Muscle of leg (tissue), 11 donors: ENCODE results near the gene RBM6. TPM values are rescaled to one million over a fixed set of nuclear protein-coding genes. Genes with fewer than 3 reads are reported as not detected.
A peak's percentile ranks its signal among the peaks of the same experiment; 100 is the strongest.

Experiments used
- DNase-seq: peaks from one replicate; pipeline ENCODE4 v3.0.0; 2013
- H3K27ac ChIP-seq: one replicate; pipeline ENCODE4 v1.5.1; 2013; ENCODE audit warnings: mild to moderate bottlenecking, low read length, control low read depth
- H3K27me3 ChIP-seq: one replicate; pipeline ENCODE4 v1.6.1; 2013; ENCODE audit warnings: low read length; ENCODE audit not compliant: control insufficient read depth, insufficient read depth
- H3K36me3 ChIP-seq: one replicate; pipeline ENCODE4 v1.6.1; 2013; ENCODE audit warnings: low read length; ENCODE audit not compliant: control insufficient read depth, insufficient read depth
- H3K4me1 ChIP-seq: one replicate; pipeline ENCODE4 v1.6.1; 2013; ENCODE audit warnings: low read length; ENCODE audit not compliant: control insufficient read depth, insufficient read depth
- H3K4me3 ChIP-seq: one replicate; pipeline ENCODE4 v1.5.1; 2013; ENCODE audit warnings: low read length, control low read depth
- H3K9me3 ChIP-seq: replicated peaks from 2 replicates; pipeline ENCODE4 v1.6.1; 2013; ENCODE audit warnings: low read depth, low read length; ENCODE audit not compliant: control insufficient read depth
- WGBS: methylation state at CpG from one replicate; pipeline ENCODE4 v1.1.5; 2013; ENCODE audit warnings: missing lambda C conversion rate; ENCODE audit not compliant: insufficient coverage; 5-methylcytosine and 5-hydroxymethylcytosine counted together
- polyA plus RNA-seq, 8 donors: library from polyadenylated mRNA; unstranded; fragments of 120-200 nt; gene quantifications; one replicate each; pipeline versions ENCODE4 v1.2.1 to v1.2.3, GENCODE V29; 2013; ENCODE audit warnings: inconsistent platforms in 1 of 8, low replicate concordance in 1 of 8; ENCODE audit not compliant: insufficient read length in 8 of 8, insufficient read depth in 1 of 8
- total RNA-seq: library from RNA; stranded (reverse); fragments of 120-200 nt; gene quantifications from one replicate; pipeline ENCODE4 v1.2.4, GENCODE V29; 2013

The RBM6 gene
- total and polyA plus RNA-seq, 9 donors = 58.9 to 87.9 (median 65.9) TPM

- H3K27ac ChIP-seq = peak overlapping the region; percentile 39
- peaks cover 89% of the 10 kb centered on the region for H3K36me3 ChIP-seq
- no CpG with 5 or more reads among the region's 3 CpGs for WGBS
- DNase-seq = peak; percentile 58
- H3K4me3 ChIP-seq = no peak overlapping the region
- H3K9me3 ChIP-seq = no peaks in the 10 kb centered on the region
- H3K27me3 ChIP-seq = no peaks in the 10 kb centered on the region
- no peaks in the 10 kb centered on the region for H3K4me1 ChIP-seq
These were observed 172.5 kb downstream of the RBM6 start for GRCh38 chr3:50112462-50112861.

GRCh38 chr3:50117120-50117519, 177.2 kb downstream of the RBM6 start:
- H3K27ac ChIP-seq = no peak overlapping the region
- no peak for DNase-seq
- H3K4me1 ChIP-seq = peaks cover 14% of the 10 kb centered on the region
- H3K9me3 ChIP-seq = no peaks in the 10 kb centered on the region
- no peak overlapping the region for H3K4me3 ChIP-seq
- no peaks in the 10 kb centered on the region for H3K27me3 ChIP-seq
- peaks cover 90% of the 10 kb centered on the region for H3K36me3 ChIP-seq
- 89% methylated on average over 8 of the region's 8 CpGs for WGBS

DNA sequence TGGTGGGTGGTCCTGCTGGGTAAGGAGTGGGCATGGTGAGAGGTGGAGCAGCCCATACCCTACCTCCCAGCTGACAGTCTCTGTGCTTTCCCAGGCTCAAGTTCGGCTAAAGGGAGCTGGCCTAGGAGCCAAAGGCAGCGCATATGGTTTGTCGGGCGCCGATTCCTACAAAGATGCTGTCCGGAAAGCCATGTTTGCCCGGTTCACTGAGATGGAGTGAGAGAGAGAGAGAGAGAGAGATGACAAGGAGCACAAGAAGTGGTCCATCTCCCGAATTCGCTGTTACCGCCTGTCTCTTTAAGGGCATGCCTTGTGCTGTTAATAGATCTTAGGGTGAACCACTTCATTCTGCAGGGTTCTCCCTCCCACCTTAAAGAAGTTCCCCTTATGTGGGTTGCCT, 178.3 kb downstream of the RBM6 start:
- H3K27me3 ChIP-seq = no peaks in the 10 kb centered on the region
- WGBS = 93% methylated on average over 6 of the region's 10 CpGs
- H3K4me3 ChIP-seq = no peak overlapping the region
- peaks cover 80% of the 10 kb centered on the region for H3K36me3 ChIP-seq
- no peak for DNase-seq
- H3K9me3 ChIP-seq = no peaks in the 10 kb centered on the region
- no peak overlapping the region for H3K27ac ChIP-seq
- H3K4me1 ChIP-seq = peaks cover 21% of the 10 kb centered on the region

DNA sequence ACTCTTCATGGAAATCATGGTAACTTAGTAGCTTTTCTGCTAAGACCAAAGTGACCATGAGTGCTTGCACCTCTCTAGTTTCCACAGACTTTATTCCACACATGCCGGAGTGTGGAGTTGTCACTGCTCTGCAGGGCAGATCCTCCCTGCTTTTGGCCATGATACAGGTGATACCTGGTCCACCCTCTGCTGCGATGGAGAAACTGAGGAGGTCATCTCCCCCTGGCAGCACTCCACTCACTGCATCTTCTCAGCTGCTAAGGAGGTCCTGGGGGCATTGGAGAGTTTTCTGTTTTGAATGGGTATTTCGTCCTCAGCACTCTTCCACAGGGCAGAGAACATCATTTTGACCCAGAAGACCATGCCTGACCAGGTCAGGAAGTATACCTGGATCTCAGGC, 179.8 kb downstream of the RBM6 start:
- Histone ChIP-seq H3K27me3 (peaks cover 1% of the 10 kb centered on the region), H3K27ac (no peak overlapping the region), H3K36me3 (peaks cover 66% of the 10 kb centered on the region), H3K9me3 (no peaks in the 10 kb centered on the region), H3K4me1 (peaks cover 34% of the 10 kb centered on the region), H3K4me3 (no peak overlapping the region)
- peak; percentile 22 for DNase-seq
- WGBS = 80% methylated on average over 1 of the region's 3 CpGs

DNA sequence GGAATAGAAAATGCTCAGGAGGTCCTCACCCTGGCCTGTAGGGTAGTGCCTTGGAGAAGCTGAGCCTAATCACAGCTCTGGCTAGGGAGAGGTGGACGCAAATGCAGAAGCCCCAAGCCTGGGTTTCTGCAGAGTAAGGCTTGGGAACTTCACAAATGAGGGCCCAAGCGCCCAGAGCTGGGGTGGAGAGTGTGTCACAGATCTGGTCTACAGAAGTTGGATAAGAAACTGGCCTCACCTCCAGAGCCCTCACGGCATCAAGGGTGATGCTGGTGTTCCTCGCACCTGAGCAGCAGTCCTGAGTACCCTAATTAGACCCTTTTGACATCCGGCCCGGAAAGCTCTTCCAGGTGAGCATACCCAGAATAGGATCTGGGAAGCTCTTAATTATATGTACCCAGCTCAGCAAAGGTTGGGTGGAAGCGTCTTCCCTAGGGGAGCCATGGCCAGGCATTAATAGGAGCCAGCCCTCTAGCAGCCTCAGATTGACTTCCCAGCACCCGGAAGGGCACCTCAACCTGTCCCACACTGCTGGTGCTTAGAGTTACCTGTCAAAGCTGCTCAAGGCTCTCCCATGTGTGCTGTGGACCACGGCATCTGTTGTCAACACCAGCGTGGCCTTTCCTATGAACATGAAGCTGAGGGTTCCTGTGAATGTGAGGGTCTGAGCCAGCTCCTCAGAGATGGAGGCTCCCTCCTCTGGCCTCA, 180.6 kb downstream of the RBM6 start:
- Histone ChIP-seq H3K9me3 (no peaks in the 10 kb centered on the region), H3K4me1 (peaks cover 40% of the 10 kb centered on the region)

DNA sequence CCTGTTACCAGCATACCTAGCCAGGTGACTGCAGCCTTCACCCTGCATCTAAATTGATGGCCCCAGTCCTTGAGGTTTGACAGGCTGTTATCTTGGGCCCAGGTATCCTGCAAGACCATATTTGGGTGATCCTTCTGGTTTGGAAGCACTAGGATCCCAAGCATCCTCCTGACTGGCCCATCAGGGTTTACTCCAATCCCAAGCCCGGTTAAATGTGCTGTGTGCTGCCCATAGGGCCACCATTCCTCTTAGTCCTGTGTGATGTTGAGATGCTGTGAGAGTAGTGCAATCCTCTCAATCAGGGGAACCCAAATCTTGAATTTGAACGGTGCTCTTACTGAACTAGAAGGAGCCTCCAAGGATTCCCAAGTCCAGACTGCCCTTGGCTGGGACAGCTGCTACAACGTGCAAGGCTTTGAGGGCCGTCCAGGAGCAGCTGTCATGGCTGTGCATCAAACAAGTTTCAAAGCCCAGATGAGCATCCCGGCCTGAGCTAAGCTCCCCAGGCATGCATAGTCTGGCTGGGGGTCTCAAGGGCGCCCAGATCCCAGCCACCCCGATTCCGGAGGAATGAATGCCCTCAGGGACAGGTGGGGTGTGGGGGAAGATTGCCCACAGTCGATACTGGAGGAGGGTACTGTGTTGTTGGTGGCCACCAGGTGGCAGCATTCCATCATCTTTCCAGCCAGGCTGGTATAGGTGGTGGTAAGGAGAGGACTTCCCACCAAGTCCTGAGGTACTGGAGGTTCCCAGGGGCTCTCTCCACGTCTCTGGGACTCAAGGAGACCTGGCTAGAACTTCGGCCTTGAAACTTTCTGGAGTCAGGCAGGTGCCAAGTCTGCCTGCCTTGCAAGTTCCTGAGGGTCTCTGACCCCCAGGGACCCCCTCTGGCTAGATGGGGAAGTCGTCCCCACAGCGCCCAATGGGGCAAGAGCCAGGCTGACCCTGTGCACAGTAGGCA, 181.4 kb downstream of the RBM6 start:
- Histone ChIP-seq H3K27me3 (peaks cover 2% of the 10 kb centered on the region), H3K9me3 (no peaks in the 10 kb centered on the region), H3K4me1 (peaks cover 48% of the 10 kb centered on the region), H3K27ac (peak overlapping the region; percentile 1), H3K4me3 (no peak overlapping the region), H3K36me3 (peaks cover 51% of the 10 kb centered on the region)
- DNase-seq = peak; percentile 84
- 26% methylated on average over 7 of the region's 13 CpGs for WGBS

More for the DNA sequence above, 180.6 kb downstream of the RBM6 start:
- WGBS = 87% methylated on average over 9 of the region's 10 CpGs
- DNase-seq = peak; percentile 27
- Histone ChIP-seq H3K27ac (peak overlapping the region; percentile 1), H3K27me3 (peaks cover 2% of the 10 kb centered on the region), H3K36me3 (peaks cover 59% of the 10 kb centered on the region), H3K4me3 (no peak overlapping the region)

GRCh38 chr3:50122071-50122470, 182.1 kb downstream of the RBM6 start:
- 39% methylated on average over 2 of the region's 2 CpGs for WGBS
- DNase-seq = peak; percentile 27
- Histone ChIP-seq H3K9me3 (no peaks in the 10 kb centered on the region), H3K27ac (no peak overlapping the region), H3K4me3 (no peak overlapping the region), H3K27me3 (peaks cover 2% of the 10 kb centered on the region), H3K36me3 (peaks cover 43% of the 10 kb centered on the region), H3K4me1 (peaks cover 55% of the 10 kb centered on the region)

- H3K27ac ChIP-seq = no peak overlapping the region
- no peaks in the 10 kb centered on the region for H3K9me3 ChIP-seq
- no peak overlapping the region for H3K4me3 ChIP-seq
- peak; percentile 26 for DNase-seq
- H3K36me3 ChIP-seq = peaks cover 36% of the 10 kb centered on the region
- H3K27me3 ChIP-seq = peaks cover 2% of the 10 kb centered on the region
- 68% methylated on average over 10 of the region's 14 CpGs for WGBS
- peaks cover 59% of the 10 kb centered on the region for H3K4me1 ChIP-seq
These were observed 182.9 kb downstream of the RBM6 start for GRCh38 chr3:50122661-50123391.

DNA sequence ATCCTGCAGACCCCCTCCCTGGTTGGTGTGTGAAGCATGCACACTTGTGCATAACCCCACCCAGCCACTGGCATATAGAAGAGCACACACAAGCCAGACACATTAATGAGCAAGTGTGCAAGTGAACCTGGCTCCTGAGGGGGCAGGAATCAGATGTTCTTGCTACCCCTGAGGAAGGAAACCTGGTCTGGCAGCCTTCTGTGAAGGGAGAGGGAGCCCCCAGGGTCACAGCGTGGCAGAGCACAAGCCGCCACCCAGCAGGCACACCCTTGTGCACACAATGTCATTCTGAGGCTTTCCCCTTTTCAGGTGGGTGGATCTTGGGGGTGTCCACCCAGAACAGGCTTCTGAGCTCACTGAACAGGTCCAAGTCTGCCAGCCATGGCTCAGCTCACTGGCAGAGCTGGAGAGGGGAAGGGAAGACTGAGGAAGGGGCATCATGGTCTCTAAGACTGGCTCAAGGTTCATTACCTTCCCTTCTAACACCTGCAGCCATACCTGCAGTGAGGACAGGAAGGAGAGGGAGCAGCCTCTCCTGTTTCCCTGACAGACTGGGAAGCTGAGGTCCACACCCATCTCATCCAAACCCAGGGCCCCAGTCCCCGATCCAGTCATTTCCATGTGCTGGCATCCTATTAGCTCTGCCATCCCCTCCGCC, 183.6 kb downstream of the RBM6 start:
- Histone ChIP-seq H3K27ac (no peak overlapping the region), H3K4me1 (peaks cover 59% of the 10 kb centered on the region), H3K36me3 (peaks cover 29% of the 10 kb centered on the region), H3K9me3 (no peaks in the 10 kb centered on the region), H3K4me3 (no peak overlapping the region), H3K27me3 (peaks cover 2% of the 10 kb centered on the region)
- DNase-seq = no peak
- WGBS = 52% methylated on average over 4 of the region's 4 CpGs
